Endothelial cell of umbilical vein (primary cell): ENCODE measurements around the gene SLC26A4. TPM values are rescaled to one million over a fixed set of nuclear protein-coding genes. Genes with fewer than 3 reads are reported as not detected.

Experiments
- BruUV-seq: library from RNA; stranded (reverse); fragments of 400-500 nt; replicated peaks from 2 replicates; lab custom pipeline; 2021; lab: Mats Ljungman, UMichigan
- CTCF ChIA-PET: fragments of 300-600, 350-600 bp; sonication (Branson Sonifier 250); formaldehyde crosslinking; loops from one replicate; lab custom pipeline; 2021; ENCODE audit warnings: antibody characterized with exemption, inconsistent platforms; lab: Charles Lee
- POLR2A ChIA-PET: fragments of 300-600, 350-600 bp; sonication (Branson Sonifier 250); formaldehyde crosslinking; loops from one replicate; lab custom pipeline; 2021; ENCODE audit warnings: antibody characterized with exemption, inconsistent platforms; lab: Charles Lee
- DNase-seq: peaks from one replicate; pipeline ENCODE4 v3.0.0-alpha.2; 2011; ENCODE audit warnings: low read depth, low spot score
- FAIRE-seq: peaks from 2 replicates; lab custom pipeline; 2011; peaks lifted over from hg19 to GRCh38; lab: Jason Lieb, UNC
- H2AFZ ChIP-seq: 2 replicates; pipeline ENCODE4 v1.6.0; 2012; ENCODE audit warnings: low read depth, low read length, control low read depth, inconsistent platforms
- H3K27ac ChIP-seq: 2 replicates; pipeline ENCODE4 v1.5.1; 2011; ENCODE audit warnings: low read depth, mild to moderate bottlenecking, control low read depth, low read length, moderate library complexity; ENCODE audit not compliant: insufficient read depth
- H3K27me3 ChIP-seq, 2 experiments: 2 replicates each; pipeline versions ENCODE4 v1.6.0 to v1.6.1; 2011; ENCODE audit warnings: low read length in 2 of 2, mixed read lengths in 1 of 2; ENCODE audit not compliant: control insufficient read depth in 2 of 2, insufficient read depth in 2 of 2
- H3K36me3 ChIP-seq, 2 experiments: 2 replicates in 1 of 2; 3 replicates in 1 of 2; pipeline ENCODE4 v1.5.1; 2011; ENCODE audit warnings: low read length in 2 of 2, mild to moderate bottlenecking in 1 of 2, moderate library complexity in 1 of 2; ENCODE audit not compliant: control insufficient read depth in 2 of 2, insufficient read depth in 2 of 2; ENCODE audit errors: extremely low read depth in 1 of 2
- H3K4me1 ChIP-seq: 3 replicates; pipeline ENCODE4 v1.5.1; 2011; ENCODE audit warnings: mild to moderate bottlenecking, low read length; ENCODE audit not compliant: control insufficient read depth, insufficient read depth; ENCODE audit errors: extremely low read depth
- H3K4me2 ChIP-seq: 2 replicates; pipeline ENCODE4 v1.6.1; 2011; ENCODE audit warnings: low read length, control low read depth, mixed read lengths; ENCODE audit not compliant: insufficient read depth
- H3K4me3 ChIP-seq, 3 experiments: fragments of 200-600 bp in 1 of 3; sonication (generic), shearing (Covaris generic) in 1 of 3; replicated peaks in 1 of 3; 2 replicates each; pipeline ENCODE4 v1.5.1; 2011 to 2016; ENCODE audit warnings: control low read depth in 3 of 3, low read length in 3 of 3, mild to moderate bottlenecking in 2 of 3, inconsistent platforms in 1 of 3, low read depth in 1 of 3, moderate library complexity in 1 of 3; ENCODE audit not compliant: insufficient read depth in 1 of 3
- H3K79me2 ChIP-seq: 2 replicates; pipeline ENCODE4 v1.6.0; 2012; ENCODE audit warnings: low read length, inconsistent platforms; ENCODE audit not compliant: control insufficient read depth, insufficient read depth
- H3K9ac ChIP-seq: replicated peaks from 2 replicates; pipeline ENCODE3; 2011; ENCODE audit warnings: low read length, control low read depth; ENCODE audit not compliant: insufficient read depth; ENCODE audit errors: extremely low read depth
- H3K9me1 ChIP-seq: replicated peaks from 3 replicates; pipeline ENCODE4 v1.6.0; 2011; ENCODE audit warnings: mild to moderate bottlenecking, low read length; ENCODE audit not compliant: control insufficient read depth, insufficient read depth; ENCODE audit errors: extremely low read depth
- H3K9me3 ChIP-seq: replicated peaks from 2 replicates; pipeline ENCODE4 v1.5.1; 2012; ENCODE audit warnings: low read length, inconsistent platforms; ENCODE audit not compliant: control insufficient read depth, insufficient read depth
- H4K20me1 ChIP-seq: replicated peaks from 2 replicates; pipeline ENCODE3; 2011; ENCODE audit warnings: mild to moderate bottlenecking, low read length; ENCODE audit not compliant: control insufficient read depth, insufficient read depth; ENCODE audit errors: extremely low read depth
- EZH2 ChIP-seq: IDR thresholded peaks from 2 replicates; pipeline ENCODE4 v1.6.1; 2012; ENCODE audit warnings: borderline replicate concordance, low read depth, mild to moderate bottlenecking, moderate library complexity, low read length, inconsistent platforms; ENCODE audit not compliant: severe bottlenecking
- FOS ChIP-seq: IDR thresholded peaks from 2 replicates; pipeline ENCODE4 v1.6.1; 2011; ENCODE audit warnings: mild to moderate bottlenecking, low read length, moderate library complexity, borderline replicate concordance; ENCODE audit not compliant: insufficient read depth
- GATA2 ChIP-seq: IDR thresholded peaks from 2 replicates; pipeline ENCODE4 v1.7.0; 2011; ENCODE audit warnings: low read depth, mild to moderate bottlenecking, moderate library complexity, mixed read lengths, low read length; ENCODE audit not compliant: insufficient read length, insufficient read depth
- JUN ChIP-seq: IDR thresholded peaks from 2 replicates; pipeline ENCODE4 v1.6.1; 2011; ENCODE audit warnings: borderline replicate concordance, low read depth; ENCODE audit not compliant: insufficient read length, insufficient read depth
- MYC ChIP-seq: IDR thresholded peaks from one replicate; pipeline ENCODE4 v1.6.1; 2011; ENCODE audit warnings: mild to moderate bottlenecking, low read depth, low read length
- POLR2A ChIP-seq: IDR thresholded peaks from 2 replicates; pipeline ENCODE4 v1.6.1; 2012; ENCODE audit warnings: low read depth, mild to moderate bottlenecking, control low read depth, low read length
- POLR2AphosphoS5 ChIP-seq: IDR thresholded peaks from 2 replicates; pipeline ENCODE4 v1.6.1; 2012; ENCODE audit warnings: low read depth, mild to moderate bottlenecking, control low read depth, low read length, moderate library complexity; ENCODE audit not compliant: insufficient read depth
- dilution Hi-C: fragments of 300-500 bp; cut with MboI; formaldehyde crosslinking; loops from one replicate; pipeline ENCODE4 v1.15.0; 2019; ENCODE audit warnings: low sequenced_read_pairs; ENCODE audit not compliant: extremely low pct_ligation_motif_present
- intact Hi-C: fragments of 100-400 bp; cut with micrococcal nuclease; formaldehyde crosslinking; loops from one replicate; pipeline ENCODE4 v1.10.0; 2022
- polyA plus RNA-seq, 4 experiments: library from polyadenylated mRNA; depleted of rRNA in 3 of 4; stranded (reverse) in 3 of 4; unstranded in 1 of 4; fragments of >200 nt; gene quantifications; 2 replicates each; pipeline versions ENCODE4 v1.2.1 to v1.2.3, GENCODE V29; 2011 to 2012; ENCODE audit warnings: missing spikeins in 1 of 4
- total RNA-seq: library from RNA; stranded (reverse); gene quantifications from 2 replicates; pipeline ENCODE4 v1.2.3, GENCODE V29; 2021
- TF ChIP-seq, protein P1 (sequence below), 2 donors: IDR thresholded peaks; 1 replicate in 1 of 2; 2 replicates in 1 of 2; pipeline ENCODE4 v1.5.1; 2011; ENCODE audit warnings: low read length in 2 of 2, mild to moderate bottlenecking in 2 of 2, moderate library complexity in 2 of 2, control low read depth in 1 of 2, inconsistent platforms in 1 of 2, low read depth in 1 of 2; ENCODE audit not compliant: insufficient read depth in 1 of 2; ENCODE audit errors: extremely low read depth in 1 of 2
- TF ChIP-seq, protein P2 (sequence below): IDR thresholded peaks from 2 replicates; pipeline ENCODE4 v1.6.1; 2011; ENCODE audit not compliant: insufficient read depth, insufficient read length

Gene SLC26A4
- total and polyA plus RNA-seq, 2 donors (not counting 3 experiments of a cell fraction or from before 2014, with no cell fraction given): 0.77 to 0.79 TPM

DNA sequence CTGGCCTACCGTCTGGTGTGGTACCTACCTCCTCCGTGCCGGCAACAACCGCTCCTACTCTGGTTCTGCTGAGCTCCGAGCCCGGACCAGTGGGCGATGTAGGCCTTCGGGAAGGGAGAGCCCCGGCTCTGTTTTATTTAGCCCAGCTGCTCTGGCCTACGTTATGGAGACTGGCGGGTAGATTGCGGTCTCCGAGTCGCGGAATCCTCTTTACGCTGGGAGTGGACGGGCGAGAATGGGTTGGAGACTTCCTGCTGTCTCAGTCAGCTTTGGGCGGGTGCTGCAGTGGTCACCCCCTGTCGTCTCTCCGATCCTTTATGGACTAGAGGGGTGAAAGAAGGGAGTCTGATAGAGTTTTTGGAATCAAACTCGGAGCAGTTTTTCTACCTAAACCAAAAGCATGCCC, 83.7 kb downstream of the SLC26A4 start:
- TF ChIP-seq, protein P1, sequence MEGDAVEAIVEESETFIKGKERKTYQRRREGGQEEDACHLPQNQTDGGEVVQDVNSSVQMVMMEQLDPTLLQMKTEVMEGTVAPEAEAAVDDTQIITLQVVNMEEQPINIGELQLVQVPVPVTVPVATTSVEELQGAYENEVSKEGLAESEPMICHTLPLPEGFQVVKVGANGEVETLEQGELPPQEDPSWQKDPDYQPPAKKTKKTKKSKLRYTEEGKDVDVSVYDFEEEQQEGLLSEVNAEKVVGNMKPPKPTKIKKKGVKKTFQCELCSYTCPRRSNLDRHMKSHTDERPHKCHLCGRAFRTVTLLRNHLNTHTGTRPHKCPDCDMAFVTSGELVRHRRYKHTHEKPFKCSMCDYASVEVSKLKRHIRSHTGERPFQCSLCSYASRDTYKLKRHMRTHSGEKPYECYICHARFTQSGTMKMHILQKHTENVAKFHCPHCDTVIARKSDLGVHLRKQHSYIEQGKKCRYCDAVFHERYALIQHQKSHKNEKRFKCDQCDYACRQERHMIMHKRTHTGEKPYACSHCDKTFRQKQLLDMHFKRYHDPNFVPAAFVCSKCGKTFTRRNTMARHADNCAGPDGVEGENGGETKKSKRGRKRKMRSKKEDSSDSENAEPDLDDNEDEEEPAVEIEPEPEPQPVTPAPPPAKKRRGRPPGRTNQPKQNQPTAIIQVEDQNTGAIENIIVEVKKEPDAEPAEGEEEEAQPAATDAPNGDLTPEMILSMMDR (IDR thresholded peaks at IDR 0.05; ENCODE audit: extremely low read depth in 1 of 2, insufficient read depth in 1 of 2, low read depth in 1 of 2, low read length in 2 of 2): no peak
- TF ChIP-seq POLR2A: no peak
- TF ChIP-seq, protein P2, sequence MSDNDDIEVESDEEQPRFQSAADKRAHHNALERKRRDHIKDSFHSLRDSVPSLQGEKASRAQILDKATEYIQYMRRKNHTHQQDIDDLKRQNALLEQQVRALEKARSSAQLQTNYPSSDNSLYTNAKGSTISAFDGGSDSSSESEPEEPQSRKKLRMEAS: no peak
- no peak for TF ChIP-seq POLR2AphosphoS5
- TF ChIP-seq GATA2: no peak
- no peak for TF ChIP-seq EZH2
- no peak for TF ChIP-seq MYC
- TF ChIP-seq FOS: no peak
- TF ChIP-seq JUN: no peak
- Histone ChIP-seq H3K79me2 (peaks cover 52% of the 10 kb centered on the region), H3K4me3 (peak overlapping the region; percentile 45 to 94 (median 79)), H3K4me2 (peak overlapping the region; percentile 98), H4K20me1 (no peaks in the 10 kb centered on the region), H3K27me3 (no peaks in the 10 kb centered on the region), H3K36me3 (peaks cover 0 to 5% of the 10 kb centered on the region in 2 experiments), H3K27ac (peak overlapping the region; percentile 96), H3K9ac (peak overlapping the region; percentile 94), H3K9me3 (no peaks in the 10 kb centered on the region), H3K9me1 (no peaks in the 10 kb centered on the region), H3K4me1 (peaks cover 38% of the 10 kb centered on the region), H2AFZ (no peak overlapping the region)
- DNase-seq (no peak), FAIRE-seq (no peak)
- TSS peak; percentile 59 for BruUV-seq
- dilution Hi-C loops: no loop called here
- ChIA-PET CTCF (interaction anchor here (1.2 to 7.7 kb wide), 7 partner anchors 36 to 165 kb away, joined by 3 to 201 read pairs (median 3); partner anchors contain the start of gene DLD), POLR2A (no interaction called here)
- intact Hi-C loops: loop anchor here (1.0 to 10.0 kb wide), 3 partner anchors 250 to 403 kb away; no protein-coding TSS in a partner anchor
